Medulla oblongata (tissue), 1 donor: ENCODE results near the gene LRRN2.
"Not testable (repeated sequence)": the region's sequence is repeated elsewhere in the genome, so short reads cannot be mapped to it uniquely, and the experiment has no call there.

Source experiments
- DNase-seq: peaks from one replicate; pipeline ENCODE4 v3.0.0-alpha.2; 2015; ENCODE audit errors: extremely low spot score

LRRN2 gene

DNA sequence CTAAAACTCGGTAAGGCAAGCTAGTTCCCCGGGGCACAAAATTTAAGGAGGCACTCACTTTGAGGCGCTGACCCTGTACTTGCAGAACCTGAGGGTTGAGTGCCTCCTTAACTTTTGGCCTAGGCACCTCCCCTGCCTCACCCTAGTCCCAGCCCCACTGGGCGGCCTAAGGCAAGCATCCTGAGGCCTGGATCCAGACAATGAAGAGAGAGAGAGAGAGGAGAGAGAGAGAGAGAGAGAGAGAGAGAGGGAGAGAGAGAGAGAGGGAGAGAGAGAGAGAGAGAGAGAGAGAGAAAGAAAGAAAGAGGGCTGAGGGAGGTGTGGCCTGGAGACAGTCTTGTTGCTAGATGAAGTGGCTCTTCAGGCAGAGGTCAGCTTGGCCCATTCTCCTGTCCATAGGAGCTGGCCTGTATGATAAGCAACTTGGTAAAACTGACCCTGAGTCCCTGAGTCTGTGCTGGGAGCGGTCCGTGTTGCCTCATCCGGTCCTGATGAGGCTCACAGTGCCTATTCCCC lies 7.4 kb upstream of the LRRN2 start:
- no peak for DNase-seq

DNA sequence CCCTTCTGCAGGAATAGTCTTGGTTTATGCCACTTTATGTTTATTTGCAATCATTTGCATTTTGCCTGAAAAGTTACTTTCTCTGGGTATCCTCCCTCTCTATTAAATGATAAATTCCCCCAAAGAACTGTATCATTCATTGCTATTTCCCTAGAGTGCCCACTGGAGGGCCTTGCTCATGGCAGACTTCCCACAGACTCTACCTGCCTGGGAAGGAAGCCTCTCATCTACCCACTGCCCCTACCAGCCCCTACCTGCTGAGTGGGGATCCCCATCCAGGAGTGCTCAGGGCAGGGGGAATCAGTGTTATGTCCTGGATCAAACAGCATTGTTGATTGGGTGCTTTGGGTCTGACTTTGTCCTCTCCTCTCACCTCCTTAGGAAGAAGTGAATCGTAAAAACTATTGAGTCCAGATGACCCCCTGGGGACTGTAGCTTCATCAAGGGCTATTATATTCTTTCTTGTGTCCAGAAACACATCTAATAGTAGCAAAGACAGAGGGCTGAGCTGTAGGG lies 6.8 kb upstream of the LRRN2 start:
- no peak for DNase-seq

DNA sequence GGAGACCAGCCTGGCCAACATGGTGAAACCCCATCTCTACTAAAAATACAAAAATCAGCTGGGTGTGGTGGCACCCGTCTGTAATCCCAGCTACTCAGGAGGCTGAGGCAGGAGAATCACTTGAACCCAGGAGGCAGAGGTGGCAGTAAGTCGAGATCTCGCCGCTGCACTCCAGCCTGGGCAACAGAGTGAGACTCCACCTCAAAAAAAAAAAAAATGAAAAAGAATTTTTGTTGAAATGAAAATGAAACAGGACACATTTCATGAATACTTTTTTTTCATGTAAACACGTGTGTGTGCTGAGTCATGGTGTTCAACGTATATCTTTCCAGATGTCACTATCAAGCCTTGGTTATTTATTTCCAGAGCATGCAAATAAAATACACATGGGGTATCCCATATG lies 5.8 kb upstream of the LRRN2 start:
- not testable (repeated sequence) for DNase-seq

DNA sequence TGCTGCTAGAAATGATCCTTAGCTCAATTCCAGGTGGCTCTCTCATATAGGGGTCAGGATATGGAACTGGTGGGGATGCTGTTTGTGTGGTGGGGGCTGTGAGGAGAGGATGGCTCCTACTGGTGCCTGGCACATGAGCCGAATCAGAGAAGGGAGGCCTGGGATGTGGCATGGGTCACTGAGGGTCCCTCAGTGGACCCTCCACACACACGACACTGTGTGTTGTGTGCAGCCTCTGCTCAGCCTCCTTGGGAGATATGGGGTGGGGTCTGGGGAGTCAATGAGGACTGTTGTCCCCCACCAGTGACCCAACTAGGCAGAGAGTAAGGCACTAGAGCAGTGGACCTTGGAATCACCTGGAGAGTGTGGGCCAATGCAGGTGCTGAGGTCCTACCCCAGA lies 3.2 kb upstream of the LRRN2 start:
- no peak for DNase-seq

DNA sequence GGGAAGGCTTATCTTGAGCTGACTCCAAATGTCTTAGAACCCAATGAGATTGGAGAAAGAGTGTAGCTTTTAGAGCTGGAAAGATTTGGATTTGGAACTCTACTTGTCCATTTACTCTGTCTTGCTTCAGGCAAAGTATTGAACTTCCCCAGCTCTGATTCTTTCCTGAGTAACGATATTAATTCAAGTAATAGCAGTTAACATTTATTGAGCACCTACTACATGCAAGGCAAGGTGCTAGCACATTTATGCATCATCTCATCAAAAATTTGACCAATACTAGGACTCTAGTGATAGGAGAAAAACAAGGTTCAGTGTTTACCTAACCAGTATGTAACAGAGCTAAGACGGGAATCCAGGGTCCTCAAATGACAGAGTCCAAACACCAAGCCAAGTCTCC lies 2.5 kb upstream of the LRRN2 start:
- DNase-seq = no peak

DNA sequence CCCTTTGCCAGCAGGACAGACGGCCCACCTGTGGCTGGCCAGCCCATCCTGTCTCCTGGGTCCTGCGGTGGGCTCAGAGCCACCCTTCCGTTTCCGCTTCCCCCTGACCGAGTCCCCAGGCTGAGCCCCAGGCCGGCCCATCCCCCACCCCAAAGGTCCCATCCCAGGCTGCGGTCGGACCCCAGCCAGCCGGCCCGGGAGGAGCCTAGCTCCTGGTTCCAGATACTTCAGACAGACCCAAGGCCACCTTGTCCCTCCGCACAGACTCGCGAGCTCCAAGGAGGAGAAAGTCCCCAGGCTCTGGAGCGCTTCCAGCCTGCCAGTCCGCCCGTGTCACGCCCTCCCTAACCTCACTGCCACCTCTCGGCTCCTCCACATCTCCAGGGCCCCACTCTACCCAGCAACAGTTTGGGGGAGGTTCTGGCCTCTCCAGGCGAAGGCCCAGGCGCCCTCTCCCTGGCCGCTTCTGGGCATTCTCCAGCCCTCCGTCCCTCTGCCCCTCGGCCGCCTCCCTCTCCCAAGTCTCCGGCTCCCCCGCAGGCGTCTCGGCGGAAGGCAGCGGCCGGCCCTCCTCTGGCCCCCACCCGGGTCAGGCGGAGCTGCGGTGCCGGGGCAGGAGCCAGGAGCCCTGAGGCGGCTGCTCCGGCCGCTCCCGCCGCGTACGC lies 835 bp downstream of the LRRN2 start:
- no peak for DNase-seq

DNA sequence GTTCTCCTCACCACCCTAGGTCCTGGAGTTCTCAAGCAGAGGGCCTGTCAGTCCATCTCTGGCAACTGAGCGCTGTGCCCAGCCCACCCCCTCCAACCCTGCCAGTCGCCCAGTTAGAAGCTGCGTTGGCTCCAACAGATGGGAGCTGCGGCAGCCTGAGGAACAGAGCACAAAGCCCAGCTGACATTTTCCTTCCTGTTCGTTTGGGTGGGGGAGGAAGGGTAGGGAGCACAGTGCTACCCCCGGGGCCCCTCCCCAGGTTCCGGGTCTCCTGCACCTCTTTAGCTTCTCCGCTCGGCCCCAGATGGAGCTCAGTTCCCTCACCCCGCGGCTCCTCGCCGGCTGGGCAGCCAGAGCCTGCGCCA lies 1.4 kb downstream of the LRRN2 start:
- no peak for DNase-seq

DNA sequence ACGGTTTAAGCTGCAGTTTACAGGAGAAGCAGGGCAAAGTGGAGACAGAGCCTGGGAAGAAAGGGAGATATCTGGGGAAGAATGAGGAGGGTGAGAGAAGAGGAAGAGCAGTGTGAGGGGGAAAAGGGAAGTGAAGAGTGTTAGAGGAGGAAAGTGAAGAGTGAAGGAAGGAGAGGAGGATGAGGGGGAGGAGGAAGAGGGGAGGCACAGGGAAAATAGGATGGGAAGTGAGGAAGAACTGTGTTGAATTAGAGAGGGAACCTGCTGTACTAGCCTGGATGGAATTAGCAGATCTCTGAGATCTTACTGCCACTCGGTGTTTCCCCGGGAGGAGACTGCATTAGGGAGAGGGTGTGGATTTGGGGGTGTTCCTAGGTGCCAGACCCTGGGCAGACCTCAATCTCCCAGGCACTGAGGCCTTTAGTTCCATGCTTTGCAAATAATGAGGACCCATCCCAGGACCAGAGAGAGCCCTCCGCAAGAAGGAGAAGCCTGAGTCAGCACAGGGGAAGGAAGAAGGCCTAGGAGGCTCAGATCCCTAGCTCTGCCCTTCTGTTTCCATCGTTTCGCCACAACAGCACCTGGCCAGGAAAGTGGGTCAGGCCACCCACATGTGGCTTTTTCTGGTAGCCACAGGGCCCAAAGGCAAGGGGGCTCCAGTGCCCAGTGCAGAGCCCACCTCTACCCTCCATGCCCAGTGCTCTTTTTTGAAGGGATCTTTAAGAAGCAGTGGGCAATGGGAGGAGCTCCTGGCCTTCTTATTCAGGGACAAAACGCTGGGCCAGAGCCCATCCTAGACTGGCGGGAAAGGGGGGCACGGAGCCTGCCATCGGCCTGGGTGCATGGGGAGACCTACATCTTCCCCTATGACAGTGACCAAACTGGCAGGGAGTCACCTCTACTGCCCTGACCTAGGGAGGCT lies 2.0 kb downstream of the LRRN2 start:
- no peak for DNase-seq

DNA sequence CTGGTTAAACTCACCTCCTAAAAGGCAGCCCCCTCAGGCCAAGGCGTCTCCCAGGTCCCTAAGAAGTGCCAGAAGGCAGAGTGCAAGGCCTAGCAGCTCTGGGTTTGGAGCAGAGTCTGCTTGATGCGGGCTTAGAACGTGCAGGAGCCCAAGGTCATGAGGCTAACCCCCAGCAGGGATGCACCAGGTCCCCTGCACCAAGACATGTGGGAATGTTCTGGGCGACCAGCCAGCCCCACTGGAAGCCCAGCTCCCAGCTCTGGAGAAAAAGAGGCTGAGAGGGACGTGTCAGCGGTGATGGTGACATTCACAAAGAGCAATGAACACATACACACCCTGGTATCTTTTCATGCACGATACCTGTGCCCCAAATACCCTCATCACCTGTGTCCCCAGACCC lies 5.1 kb downstream of the LRRN2 start:
- DNase-seq = no peak

DNA sequence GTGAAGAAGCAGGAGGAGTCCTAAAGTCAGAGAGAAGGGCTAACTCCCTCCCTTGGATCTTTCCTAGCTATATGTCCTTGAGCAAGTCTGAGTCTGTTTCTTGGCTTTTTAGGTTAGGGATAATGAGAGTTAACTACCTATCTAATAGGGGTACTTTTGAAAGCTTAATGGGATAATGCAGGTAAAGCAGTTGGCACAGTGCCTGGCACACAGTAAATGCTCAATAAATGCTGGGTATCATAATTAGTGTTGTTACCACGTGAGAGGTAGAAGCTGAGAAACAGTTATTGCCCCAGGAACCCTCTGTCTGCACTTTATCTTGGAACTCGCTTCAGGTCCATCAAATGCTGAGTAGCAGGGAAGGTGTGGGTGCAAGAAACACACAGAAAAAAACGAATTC lies 5.5 kb downstream of the LRRN2 start:
- DNase-seq = no peak

DNA sequence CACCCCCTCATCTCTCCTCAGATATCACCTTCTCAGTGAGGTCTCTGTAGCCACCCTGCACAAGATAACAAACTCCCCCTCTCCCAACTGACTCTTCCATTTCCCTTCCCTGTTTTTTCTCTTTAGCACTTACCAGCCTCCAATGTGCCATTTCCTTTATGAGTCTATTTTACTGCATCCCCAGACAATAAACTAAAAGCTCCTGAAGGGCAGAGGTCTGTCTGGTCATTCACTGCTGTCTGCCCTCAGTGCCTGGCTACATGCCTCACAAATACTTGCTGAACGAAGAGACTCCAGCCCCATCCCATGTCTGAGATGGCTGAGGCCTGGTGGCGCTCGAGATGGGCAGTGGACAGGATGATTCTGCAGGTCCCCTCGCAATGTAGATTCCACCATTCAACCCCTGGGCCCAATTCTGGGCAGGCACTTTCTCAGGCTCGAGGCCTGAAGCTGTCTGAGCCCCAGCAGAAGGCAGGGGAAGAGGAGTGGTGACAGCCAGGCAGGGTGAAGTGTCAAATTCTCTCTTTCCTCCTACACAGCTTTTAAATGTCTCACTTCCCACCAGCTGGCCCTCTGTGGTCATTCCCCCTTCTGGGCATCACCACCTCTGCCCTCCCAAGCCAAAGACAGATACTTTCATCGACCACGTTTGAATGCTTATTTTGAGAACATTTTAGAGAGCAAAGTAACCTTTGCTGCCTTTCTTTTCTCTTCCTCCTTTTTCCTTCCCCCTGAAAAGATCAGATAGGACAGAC lies 6.6 kb downstream of the LRRN2 start:
- no peak for DNase-seq

DNA sequence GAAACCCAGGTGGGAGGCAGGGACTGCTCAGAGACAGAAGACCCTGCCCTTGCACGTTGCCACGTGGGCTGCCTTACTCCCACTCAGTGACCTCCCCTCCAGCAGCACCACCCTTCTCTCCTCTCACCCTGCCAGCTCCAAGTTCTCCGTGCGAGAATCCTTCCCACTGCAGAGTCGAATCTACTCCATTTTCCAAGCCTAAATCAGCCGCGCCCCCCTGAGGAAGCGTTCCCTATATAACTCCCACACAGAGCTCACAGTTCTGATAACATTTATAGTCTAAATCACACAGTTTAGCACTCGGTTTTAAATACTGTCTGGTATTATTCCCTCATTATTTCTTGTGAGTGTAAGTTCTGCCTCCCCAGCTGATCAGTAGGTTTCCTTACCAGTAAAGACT lies 7.7 kb downstream of the LRRN2 start:
- DNase-seq = no peak

DNA sequence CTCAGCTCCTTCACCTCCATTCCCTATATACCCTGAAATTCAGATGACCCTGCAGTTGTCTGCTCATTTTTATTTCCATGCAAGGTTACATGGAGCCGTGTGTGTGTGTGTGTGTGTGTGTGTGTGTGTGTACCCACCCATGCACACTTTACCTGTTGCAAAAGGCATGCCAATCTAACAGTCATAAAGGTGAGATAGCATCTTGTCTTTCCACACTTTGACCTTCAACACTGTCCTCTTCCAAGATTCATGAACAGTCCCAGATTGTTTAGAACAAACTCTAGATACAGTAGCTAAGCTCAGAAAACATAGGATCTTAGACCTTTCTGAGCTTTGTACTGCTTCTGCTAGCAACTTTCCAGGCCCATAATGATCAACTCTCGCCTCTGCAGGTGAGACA lies 9.5 kb downstream of the LRRN2 start:
- no peak for DNase-seq

DNA sequence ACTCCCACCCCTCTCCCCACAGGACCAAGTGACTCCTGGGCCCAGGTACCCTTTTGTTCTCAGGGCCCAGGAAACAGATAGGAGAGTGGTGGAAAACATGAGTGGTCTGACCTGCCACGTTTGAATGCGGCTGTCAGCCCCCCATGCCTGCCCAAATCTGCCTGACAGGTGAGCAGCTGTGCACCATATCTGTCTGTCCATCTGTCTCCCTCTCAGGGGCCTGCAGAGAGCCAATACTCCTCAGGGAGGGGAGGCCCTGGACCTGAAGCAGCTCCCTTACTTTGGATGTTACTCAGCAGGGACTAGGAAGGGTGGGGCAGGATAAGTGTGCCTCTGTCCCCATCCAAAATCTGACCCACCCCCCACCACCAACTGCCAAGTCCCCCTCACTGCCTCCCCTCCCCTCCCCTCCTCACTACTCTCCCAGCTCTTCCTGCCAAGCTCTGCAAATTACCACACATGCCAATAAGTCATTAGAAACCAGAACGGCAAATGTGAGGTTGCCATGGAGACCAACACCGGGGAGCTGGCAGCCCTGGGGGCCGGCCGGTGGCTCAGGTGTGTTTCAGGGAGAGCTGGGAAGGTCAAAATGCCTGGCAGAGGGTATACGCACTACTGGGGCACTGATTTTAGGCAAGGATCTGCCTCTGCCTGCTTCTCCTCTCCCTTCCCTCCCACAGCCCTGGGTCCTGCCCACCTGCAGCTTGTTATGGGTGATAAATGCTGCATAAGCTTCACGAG lies 11.5 kb downstream of the LRRN2 start:
- no peak for DNase-seq

DNA sequence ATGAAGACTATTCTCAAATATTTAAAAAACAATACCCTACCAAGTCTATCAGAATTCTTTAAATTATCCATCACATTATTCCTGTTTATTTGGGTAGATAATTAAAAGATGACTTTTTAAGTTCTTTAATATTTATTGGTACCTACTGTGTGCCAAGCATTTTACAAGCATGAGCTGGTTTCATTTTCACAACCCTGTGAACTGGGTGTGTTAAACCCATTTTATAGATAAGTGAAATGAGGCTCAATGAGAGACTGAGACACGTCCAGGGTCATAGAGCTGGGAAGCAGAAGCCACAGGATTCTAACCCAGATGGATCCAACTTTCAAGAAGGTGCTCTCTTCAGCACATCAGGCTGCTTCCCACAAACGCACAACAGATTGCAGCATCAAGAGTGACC lies 12.3 kb downstream of the LRRN2 start:
- DNase-seq = no peak

DNA sequence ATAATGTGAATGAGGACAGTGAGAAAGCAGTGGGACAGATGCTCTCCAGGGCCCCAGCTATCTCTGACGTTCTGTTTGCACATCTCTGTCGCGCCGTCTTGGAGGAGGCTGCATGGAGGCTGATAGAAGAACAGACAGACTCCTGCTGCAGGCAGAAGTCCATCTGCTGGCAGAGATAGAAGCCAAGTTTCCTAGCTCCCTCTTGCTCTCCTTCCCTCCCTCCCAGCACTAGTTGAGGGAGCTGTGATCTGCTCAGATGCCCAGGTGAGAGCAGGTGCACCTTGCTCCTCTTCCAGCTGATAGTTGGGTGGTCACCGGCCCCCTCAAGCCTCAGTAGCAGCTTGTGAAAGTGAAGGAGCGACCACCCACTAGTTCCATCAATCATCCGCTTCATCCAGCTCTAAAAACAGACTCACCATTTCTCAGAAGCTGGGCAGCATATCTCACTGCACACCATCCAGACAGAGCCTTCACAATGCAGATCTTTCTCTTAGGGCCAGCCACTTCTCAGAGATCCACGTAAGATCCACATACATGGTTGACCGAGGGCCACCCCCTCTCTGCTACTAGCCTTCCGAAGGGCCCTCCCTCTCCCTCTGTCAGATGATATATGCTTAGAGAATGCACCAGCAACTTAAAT lies 12.9 kb downstream of the LRRN2 start:
- DNase-seq = no peak

DNA sequence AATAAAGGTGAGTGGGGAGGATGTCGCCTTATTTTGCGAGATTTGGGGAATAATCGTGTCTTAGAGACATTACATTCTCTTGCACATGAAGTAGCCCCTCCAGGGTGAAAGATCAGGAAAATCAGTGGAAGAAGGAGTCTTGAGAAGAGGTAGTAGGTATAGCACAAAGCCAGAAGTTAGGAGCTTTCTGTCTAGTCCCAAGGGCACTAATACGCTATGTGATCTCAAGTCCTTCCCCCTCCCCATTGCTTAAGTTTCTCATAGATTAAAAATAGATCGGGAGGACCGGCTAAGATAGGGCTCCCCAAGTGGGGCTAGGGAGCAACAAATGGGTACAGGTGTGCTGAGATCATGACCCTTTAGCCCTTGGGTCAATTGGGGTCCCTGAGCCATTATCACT lies 13.5 kb downstream of the LRRN2 start:
- DNase-seq = no peak

DNA sequence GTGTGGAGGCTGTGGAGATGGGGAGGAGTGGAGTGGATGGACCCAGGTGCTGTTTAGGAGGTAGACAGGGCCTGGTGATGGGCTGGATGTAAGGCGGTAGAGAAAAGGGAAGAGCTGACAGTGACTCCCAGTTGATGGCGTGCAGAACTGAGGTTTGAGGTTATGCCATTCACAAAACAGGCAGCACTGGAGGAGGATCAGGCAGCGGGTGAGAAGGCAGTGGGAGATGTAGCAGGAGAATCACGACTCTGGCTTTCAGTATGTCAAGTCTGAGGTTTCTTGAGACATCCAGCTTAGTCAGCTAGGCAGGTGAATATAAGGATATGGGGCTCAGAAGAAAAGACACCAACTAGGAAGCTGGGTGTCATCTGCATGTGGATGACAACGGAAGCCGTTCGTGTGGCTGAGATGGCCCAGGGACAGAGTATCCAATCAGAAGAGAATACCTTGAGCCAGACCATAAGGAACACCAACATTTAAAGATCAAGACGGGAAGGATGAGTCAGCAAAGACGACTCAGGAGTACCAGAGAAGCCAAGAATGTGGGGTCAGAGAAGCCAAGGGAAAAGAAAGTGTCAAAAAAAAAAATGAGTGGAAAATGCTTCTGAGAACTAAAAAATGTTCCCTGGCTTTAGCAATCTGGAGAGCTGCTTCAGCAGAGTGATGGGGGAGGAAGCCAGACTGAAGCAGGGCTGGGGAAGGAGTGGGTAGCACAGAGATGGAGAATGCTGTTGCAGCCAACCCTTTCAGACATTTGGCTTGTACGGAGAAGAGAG lies 15.2 kb downstream of the LRRN2 start:
- no peak for DNase-seq

DNA sequence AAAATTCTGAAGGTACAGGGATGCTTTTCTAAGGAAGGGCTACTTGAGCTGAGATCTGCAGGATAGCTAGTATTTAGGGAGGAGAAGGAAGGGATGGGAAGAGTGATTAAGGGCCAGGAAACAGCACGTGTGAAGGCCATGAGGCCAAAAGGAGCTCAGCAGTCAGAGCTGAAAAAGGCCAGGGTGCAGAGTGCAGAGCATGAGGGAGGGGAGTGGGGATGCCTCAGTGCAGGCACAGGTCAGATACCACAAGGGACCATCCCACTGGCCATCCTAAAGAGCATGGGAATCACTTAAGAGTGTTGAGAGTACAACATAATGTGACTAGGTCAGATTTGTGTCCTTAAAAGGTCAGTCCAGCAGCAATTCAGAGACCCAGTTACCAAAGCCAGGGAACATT lies 16.0 kb downstream of the LRRN2 start:
- no peak for DNase-seq

DNA sequence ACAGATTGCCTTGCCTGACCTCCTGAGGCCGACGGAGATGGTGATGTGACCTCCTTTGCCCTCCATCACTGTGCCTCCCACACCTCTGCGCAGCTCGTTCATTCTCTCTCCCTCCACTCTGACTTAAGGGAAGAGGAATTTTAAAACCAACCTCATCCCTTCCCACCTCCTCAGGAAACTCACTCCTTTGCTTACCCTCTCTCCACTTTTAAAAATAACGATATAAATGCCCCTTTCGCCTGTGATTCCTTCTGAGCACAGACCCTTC lies 21.2 kb downstream of the LRRN2 start:
- no peak for DNase-seq
